GM18502 (cell line): Measurements from ENCODE around the gene TRIM44.
"Not testable (repeated sequence)": the region's sequence is repeated elsewhere in the genome, so short reads cannot be mapped to it uniquely, and the experiment has no call there.

ENCODE experiments used
- ATAC-seq: cut with Tn5 transposase; IDR thresholded peaks from one replicate; pipeline ENCODE4 v1.9.1; 2021; ENCODE audit warnings: mild to moderate bottlenecking; ENCODE audit not compliant: unreplicated experiment, poor library complexity

TRIM44 gene

DNA sequence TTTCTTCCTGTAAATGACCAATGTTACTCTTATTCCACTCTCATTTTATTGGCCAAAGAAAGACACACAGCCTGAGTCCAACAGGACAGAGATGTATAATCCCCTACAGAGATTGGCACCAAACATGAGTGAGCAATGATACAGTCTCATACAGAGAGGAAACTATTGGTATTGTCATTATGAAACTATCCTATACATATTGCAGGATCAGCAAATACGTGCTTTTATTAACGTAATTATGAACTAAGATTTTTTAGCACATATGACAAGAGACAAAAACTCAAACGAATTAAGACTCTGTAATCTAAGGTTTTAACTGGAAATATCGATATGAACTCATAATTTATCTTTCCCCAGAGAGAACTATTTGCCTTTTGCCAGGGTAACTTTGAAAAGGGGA is 182.0 kb downstream of the TRIM44 start:
- no peak for ATAC-seq

- no peak for ATAC-seq
Observed at GRCh38 chr11:35845860-35846259, 183.3 kb downstream of the TRIM44 start.

DNA sequence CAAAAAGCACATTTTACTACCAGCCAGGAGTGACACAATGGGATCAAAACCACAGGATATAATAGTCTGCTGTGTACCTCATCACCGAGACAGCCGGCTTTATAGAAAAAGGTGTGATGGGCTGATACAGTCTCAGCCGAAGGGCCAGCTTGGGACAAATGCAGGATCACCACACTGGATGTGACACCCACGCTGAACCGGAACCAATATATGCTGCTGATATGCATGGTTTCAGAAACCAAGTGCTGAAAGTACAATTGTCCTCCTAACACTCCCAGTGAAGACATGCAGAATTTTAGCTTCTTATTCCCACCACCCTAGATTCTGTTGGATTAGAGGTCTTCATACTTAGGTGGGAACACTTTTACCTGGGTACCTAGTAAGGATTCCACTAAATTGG is 184.3 kb downstream of the TRIM44 start:
- ATAC-seq, result no peak

- no peak for ATAC-seq
Observed at GRCh38 chr11:35847473-35847872, 184.9 kb downstream of the TRIM44 start.

DNA sequence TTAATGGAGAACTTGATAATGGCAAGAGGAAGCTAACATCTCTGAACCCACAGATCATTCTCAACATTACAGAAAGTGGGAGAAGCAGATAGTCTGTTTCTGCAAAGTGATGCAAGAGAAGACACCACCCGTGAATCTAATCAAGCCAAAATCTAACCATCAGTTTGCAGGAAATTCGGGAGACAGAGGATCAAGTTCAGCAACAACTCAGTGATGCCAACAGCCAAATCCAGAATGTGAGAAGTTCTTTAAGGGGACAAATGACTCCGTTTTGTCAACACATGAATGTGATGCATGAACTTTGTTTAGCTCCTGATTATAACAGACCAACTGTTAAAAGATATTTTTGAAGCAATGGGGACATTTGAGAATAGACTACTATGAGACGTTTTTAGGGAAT is 186.0 kb downstream of the TRIM44 start:
- no peak for ATAC-seq

GRCh38 chr11:35850191-35850590 is 187.6 kb downstream of the TRIM44 start:
- ATAC-seq, result no peak

GRCh38 chr11:35851342-35851741 is 188.8 kb downstream of the TRIM44 start:
- no peak for ATAC-seq

GRCh38 chr11:35852056-35852455 is 189.5 kb downstream of the TRIM44 start:
- no peak for ATAC-seq

GRCh38 chr11:35853971-35854370 is 191.4 kb downstream of the TRIM44 start:
- ATAC-seq, result no peak

DNA sequence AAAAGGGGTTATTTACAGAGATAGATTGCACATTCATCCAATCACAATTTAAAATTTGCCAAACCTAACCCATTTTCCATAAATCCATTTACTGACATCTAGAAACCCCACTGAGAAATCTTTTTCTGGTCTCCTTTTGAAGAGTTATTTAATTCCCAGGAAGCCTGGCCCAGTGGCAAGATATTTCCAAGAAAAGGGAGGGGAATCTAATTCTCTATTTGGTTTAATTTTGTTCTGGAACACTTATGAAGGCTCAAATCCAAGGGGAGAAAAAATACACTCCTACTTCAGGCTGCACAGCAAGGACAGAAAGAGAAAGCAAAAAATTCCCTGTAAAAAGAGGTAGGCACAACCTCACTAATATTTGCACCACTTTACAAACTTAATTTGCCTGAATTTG is 193.1 kb downstream of the TRIM44 start:
- no peak for ATAC-seq

DNA sequence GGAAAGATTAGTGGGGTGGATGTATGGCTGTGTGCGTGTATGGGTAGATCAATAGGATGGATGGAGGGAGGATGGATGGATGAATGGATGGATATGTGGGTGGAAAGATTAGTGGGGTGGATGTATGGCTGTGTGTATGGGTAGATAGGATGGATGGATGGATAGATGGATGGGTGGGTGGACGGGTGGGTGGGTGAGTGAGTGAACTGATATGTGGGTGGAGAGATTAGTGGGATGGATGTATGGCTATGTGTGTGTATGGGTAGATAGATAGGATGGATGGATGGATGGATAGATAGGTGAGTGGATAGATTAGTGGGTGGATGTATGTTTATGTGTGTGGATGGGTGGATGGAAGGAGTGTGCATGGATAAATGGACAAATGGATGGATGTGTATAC is 193.7 kb downstream of the TRIM44 start:
- ATAC-seq, result no peak

GRCh38 chr11:35856756-35857155 is 194.2 kb downstream of the TRIM44 start:
- ATAC-seq, result no peak

GRCh38 chr11:35857922-35858321 is 195.3 kb downstream of the TRIM44 start:
- no peak for ATAC-seq

DNA sequence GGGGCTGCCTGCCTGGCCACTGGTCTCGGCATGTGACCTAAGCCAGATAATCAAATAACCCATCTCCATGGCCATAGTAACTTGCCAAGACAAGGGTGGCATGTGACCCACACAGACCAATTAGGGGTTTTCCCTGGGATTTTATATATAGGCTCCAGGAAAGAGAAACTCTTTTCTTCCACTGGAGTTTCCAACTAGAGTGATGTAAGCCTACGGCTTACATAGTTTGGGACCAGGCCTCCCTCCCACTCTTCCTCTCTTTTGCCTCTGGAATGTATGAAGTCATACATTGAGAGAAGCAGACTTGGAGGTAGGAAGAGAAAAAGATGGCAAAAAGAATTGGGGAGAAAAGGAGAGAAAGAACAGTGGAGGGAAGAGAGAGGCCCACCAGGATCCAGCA is 196.7 kb downstream of the TRIM44 start:
- no peak for ATAC-seq

DNA sequence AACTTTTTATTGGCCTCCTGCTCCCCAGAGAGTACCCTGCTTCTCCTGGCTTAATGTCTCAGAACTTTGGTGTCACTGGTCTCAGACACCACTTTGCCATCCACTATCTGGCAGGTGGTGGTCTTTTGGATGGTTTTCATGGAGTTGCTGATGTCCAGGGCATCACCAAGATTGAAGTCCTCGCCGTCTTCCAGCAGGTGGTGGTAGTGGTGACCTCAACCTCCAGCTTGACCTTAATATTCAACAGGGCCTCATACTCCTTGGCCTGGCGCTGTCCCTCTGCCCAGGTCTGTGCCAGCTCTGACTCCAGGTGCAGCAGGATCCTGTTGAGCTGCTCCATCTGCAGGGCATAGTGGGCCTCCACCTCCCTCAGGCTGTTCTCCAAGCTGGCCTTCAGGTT is 197.6 kb downstream of the TRIM44 start:
- not testable (repeated sequence) for ATAC-seq

GRCh38 chr11:35861191-35861590 is 198.6 kb downstream of the TRIM44 start:
- ATAC-seq, result no peak

DNA sequence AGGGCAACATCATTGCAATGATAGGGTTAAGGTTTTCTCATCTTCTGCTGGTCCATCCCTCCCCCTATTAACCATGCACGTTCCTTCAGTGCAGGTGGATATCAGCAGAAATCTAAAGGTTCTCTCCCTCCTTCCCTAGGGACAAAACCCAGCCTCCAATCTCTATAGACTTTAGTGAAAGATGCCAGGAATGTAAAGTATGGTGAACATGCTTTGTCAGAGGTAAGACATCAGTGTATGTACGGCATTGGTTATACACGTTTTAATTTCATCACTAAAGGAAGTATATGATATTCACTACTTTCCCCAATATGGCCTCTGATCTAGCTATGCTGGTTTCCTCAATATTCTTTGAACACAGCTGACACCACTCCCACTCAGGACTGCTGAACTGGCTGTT is 200.1 kb downstream of the TRIM44 start:
- no peak for ATAC-seq

GRCh38 chr11:35864131-35864530 is 201.6 kb downstream of the TRIM44 start:
- ATAC-seq, result no peak

- ATAC-seq, result no peak
Observed at GRCh38 chr11:35866601-35867000, 204.0 kb downstream of the TRIM44 start.
